ENCODE data around the gene CCDC92.

GRCh38 chr12:123954647-123955350 lies 17.8 kb downstream of the CCDC92 start:
- TF ChIP-seq ZNF70 (CRISPR knock-in tag; IDR thresholded peaks at IDR 0.05) (no peak), ISL1 (CRISPR knock-in tag; IDR thresholded peaks at IDR 0.05) (no peak), PPARA (CRISPR knock-in tag; IDR thresholded peaks at IDR 0.05; ENCODE audit: borderline replicate concordance) (no peak), TOX (CRISPR knock-in tag; IDR thresholded peaks at IDR 0.05; ENCODE audit: borderline replicate concordance) (no peak), PATZ1 (CRISPR knock-in tag; IDR thresholded peaks at IDR 0.05; ENCODE audit: borderline replicate concordance) (no peak), GLIS3 (CRISPR knock-in tag; IDR thresholded peaks at IDR 0.05) (no peak), ZFP30 (CRISPR knock-in tag; IDR thresholded peaks at IDR 0.05) (no peak), ZC3H10 (CRISPR knock-in tag; IDR thresholded peaks at IDR 0.05) (no peak), CSDC2 (CRISPR knock-in tag; IDR thresholded peaks at IDR 0.05) (no peak)
